HL-60 (cell line): Measurements from ENCODE around the gene ZSWIM9.

Experiments
- CTCF ChIP-seq: IDR thresholded peaks from one replicate; pipeline ENCODE4 v1.5.1; 2011; ENCODE audit warnings: low read length, control low read depth, inconsistent platforms; ENCODE audit not compliant: insufficient read depth
- GABPA ChIP-seq: IDR thresholded peaks from 2 replicates; pipeline ENCODE4 v1.6.1; 2012; ENCODE audit warnings: low read depth
- SPI1 ChIP-seq: IDR thresholded peaks from 2 replicates; pipeline ENCODE4 v1.6.1; 2012; ENCODE audit warnings: low read depth, mild to moderate bottlenecking, borderline replicate concordance
- TF ChIP-seq, protein P1 (sequence below): IDR thresholded peaks from 2 replicates; pipeline ENCODE4 v1.6.1; 2012; ENCODE audit warnings: low read depth; ENCODE audit not compliant: insufficient replicate concordance

DNA sequence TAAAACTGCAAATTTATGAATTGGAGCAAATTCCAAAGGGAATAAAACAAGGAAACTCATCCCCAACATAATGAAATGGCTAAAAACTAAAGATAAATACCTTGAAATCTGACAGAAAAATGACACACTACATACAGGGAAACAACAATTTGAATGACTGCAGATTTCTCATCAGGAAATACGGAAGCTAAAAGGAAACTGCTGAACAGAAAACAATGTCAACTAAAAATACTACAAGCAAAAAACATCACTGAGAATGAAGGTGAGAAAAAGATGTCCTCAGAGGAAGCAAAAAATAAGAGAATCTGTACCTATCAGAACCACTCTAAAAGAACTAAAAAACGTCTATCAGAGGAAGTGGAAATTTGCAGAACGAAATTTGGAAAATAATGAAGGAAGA lies 39.5 kb downstream of the ZSWIM9 start:
- no peak for TF ChIP-seq SPI1
- TF ChIP-seq CTCF = no peak
- no peak for TF ChIP-seq GABPA
- TF ChIP-seq, protein P1, sequence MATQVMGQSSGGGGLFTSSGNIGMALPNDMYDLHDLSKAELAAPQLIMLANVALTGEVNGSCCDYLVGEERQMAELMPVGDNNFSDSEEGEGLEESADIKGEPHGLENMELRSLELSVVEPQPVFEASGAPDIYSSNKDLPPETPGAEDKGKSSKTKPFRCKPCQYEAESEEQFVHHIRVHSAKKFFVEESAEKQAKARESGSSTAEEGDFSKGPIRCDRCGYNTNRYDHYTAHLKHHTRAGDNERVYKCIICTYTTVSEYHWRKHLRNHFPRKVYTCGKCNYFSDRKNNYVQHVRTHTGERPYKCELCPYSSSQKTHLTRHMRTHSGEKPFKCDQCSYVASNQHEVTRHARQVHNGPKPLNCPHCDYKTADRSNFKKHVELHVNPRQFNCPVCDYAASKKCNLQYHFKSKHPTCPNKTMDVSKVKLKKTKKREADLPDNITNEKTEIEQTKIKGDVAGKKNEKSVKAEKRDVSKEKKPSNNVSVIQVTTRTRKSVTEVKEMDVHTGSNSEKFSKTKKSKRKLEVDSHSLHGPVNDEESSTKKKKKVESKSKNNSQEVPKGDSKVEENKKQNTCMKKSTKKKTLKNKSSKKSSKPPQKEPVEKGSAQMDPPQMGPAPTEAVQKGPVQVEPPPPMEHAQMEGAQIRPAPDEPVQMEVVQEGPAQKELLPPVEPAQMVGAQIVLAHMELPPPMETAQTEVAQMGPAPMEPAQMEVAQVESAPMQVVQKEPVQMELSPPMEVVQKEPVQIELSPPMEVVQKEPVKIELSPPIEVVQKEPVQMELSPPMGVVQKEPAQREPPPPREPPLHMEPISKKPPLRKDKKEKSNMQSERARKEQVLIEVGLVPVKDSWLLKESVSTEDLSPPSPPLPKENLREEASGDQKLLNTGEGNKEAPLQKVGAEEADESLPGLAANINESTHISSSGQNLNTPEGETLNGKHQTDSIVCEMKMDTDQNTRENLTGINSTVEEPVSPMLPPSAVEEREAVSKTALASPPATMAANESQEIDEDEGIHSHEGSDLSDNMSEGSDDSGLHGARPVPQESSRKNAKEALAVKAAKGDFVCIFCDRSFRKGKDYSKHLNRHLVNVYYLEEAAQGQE = no peak
